HFF-Myc (cell line): Measurements from ENCODE around the gene F13A1.

Experiments used
- DNase-seq: peaks from one replicate; pipeline ENCODE4 v3.0.0-alpha.2; 2011; ENCODE audit warnings: low read depth; ENCODE audit errors: extremely low read depth
- H3K4me3 ChIP-seq: replicated peaks from 2 replicates; pipeline ENCODE4 v1.5.1; 2011; ENCODE audit warnings: low read depth, mild to moderate bottlenecking, control low read depth, low read length
- TF ChIP-seq, protein P1 (sequence below): IDR thresholded peaks from 2 replicates; pipeline ENCODE4 v1.5.1; 2012; ENCODE audit warnings: mild to moderate bottlenecking, low read depth, low read length, control low read depth; ENCODE audit errors: missing control alignments

F13A1 gene

DNA sequence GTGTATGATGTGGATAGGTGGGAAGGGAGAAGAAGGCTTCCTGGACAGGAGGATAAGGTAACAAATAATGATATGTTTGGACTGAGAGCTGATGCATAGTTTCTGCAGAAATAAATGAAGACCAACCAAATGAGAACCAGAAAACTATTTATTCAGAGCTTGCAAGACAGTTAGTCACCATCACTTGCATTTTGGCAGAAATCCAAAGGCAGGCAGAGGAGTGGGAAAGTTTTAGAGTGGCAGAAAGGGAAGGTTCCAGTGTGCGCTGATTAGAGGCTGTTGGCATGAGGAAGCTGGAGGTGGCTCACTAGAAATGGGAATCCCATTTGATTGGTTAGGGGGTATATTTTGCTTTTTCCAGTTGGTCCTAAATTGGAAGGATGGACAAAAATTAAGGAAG is 13.0 kb upstream of the F13A1 start:
- H3K4me3 ChIP-seq, result no peak overlapping the region
- no peak for DNase-seq
- TF ChIP-seq, protein P1, sequence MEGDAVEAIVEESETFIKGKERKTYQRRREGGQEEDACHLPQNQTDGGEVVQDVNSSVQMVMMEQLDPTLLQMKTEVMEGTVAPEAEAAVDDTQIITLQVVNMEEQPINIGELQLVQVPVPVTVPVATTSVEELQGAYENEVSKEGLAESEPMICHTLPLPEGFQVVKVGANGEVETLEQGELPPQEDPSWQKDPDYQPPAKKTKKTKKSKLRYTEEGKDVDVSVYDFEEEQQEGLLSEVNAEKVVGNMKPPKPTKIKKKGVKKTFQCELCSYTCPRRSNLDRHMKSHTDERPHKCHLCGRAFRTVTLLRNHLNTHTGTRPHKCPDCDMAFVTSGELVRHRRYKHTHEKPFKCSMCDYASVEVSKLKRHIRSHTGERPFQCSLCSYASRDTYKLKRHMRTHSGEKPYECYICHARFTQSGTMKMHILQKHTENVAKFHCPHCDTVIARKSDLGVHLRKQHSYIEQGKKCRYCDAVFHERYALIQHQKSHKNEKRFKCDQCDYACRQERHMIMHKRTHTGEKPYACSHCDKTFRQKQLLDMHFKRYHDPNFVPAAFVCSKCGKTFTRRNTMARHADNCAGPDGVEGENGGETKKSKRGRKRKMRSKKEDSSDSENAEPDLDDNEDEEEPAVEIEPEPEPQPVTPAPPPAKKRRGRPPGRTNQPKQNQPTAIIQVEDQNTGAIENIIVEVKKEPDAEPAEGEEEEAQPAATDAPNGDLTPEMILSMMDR, result no peak

DNA sequence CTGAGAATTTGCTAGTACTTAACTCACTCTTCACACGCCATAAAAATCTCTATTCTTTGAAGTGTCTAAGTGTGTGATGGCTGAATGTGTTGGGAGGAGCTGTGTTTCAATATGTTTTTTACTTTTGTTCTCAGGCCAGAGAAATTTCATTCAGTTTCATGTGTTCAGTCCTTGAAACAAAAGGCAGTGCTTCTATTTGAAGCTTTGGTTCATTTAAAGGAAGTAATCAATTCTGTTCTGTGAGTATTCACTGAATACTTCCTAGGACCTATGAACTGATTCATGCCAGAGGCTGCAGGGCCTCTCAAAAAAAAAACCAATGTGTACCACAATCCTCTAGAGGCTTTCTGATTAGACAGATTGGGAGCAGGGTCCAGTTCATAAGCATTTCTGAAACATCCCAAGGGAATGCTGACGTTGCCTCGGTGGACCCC is 12.4 kb upstream of the F13A1 start:
- DNase-seq, result no peak
- TF ChIP-seq, protein P1, result no peak
- H3K4me3 ChIP-seq, result no peak overlapping the region

DNA sequence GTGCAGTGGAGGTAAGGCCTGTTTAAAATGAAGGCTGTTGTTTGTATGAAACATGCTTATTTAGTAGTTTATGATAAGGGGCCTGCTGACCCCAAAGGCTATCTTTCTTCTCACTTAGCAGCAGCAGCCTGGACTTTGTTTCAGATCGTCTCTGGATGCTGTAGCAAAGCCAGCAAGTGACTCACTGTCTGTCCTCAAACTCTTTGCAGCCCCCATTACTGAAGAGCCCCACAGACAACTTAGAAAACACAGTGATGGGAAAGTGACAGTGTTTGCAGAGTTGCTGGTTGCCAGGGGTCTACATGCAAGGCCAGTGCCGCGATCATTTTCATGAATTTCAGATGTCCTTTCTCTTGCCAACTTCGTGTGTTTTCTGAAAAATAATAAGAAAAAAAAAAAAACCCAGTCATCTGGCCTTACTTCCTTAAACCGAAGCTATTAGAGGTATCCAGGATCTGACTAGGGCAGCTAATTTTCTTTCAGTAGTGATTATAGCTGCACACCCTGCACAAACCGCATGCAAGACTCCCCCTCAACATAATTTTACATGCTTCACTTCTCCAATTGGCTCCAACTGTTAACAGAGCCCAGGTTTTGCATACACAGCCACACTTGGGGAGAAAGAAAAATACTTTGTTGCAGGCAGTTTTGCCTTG is 11.6 kb upstream of the F13A1 start:
- H3K4me3 ChIP-seq, result no peak overlapping the region
- TF ChIP-seq, protein P1, result no peak
- DNase-seq, result no peak

DNA sequence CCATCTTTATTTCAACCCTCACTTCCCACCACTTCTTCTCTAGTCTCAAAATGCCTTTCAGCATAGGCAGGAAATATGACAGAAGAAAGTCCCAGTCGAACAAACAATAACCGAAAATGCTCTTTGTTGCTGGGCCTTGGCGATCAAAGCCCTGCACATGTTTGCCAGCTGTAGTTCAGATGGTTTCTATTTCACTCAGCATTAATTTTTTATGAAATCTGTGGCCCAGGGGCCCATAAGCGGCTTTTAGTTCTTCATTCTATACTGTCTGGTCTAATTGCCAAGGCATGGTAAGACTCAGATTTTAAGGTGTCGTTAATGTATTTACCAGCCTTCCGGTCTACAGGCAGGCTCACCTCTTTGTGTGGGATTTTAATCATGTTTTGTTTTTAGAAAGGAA is 10.9 kb upstream of the F13A1 start:
- H3K4me3 ChIP-seq, result no peak overlapping the region
- DNase-seq, result no peak
- TF ChIP-seq, protein P1, result no peak

DNA sequence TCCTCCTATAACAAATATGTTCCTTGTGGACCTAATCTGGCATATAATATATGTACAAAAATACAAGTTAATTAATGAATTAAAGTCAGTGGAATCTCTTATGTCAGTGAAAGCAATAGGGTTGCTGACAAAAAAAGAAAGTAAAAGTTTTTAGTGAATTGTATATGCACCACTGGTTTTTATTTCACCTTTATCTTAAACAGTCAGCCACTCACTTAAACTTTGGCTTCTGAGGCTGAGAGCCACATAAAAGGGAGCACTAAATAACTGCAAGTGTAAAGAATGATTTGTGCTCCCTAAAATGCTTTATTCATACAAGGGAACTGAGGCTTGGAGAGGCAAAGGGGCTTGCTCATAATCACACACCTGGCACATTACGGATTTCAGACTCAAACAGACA is 9.9 kb upstream of the F13A1 start:
- no peak overlapping the region for H3K4me3 ChIP-seq
- no peak for DNase-seq
- TF ChIP-seq, protein P1, result no peak

DNA sequence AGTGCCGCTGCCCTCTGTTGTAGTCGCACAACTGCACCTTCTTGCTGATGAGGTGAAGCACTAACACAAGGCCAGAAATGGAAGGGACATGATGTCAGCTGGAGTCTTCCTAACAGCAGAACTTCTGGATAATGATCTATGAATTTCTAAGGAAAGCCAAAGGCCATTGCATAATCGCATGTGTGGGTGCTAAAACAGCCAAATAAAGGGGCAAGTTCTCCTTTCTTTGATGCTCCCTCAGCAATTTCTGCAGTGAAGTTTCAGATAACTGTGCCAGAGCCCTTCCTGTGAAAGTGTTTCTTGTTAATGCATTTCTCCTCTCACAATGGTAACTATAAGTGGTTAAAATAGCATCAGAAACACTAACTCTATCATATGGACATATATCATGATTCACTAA is 8.0 kb upstream of the F13A1 start:
- DNase-seq, result no peak
- no peak overlapping the region for H3K4me3 ChIP-seq
- TF ChIP-seq, protein P1, result no peak

DNA sequence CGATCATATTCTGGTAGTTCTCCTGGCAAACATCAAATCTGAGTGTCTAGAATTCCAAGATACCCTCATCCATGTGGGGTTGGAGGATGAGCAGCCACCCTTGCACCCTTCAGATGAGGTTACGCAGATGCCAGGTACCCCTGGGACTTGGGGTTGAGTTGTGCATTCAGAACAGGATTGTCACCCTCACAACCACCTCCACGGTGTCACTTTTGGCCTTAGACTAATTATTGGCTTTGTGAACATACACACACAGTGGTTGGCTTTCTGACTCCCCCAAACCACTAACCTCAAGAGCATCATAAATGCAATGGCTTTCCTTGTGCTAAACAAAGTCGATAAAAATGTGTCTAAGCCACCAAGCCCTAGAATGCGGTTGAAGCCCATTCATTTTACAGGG is 2.9 kb upstream of the F13A1 start:
- no peak overlapping the region for H3K4me3 ChIP-seq
- TF ChIP-seq, protein P1, result no peak
- DNase-seq, result no peak
